ENCODE data around the gene VPS18. TPM values are rescaled to one million over a fixed set of nuclear protein-coding genes. Genes with fewer than 3 reads are reported as not detected.

VPS18 gene
- total and polyA plus RNA-seq, 2 donors (not counting 1 experiment from before 2014, with no cell fraction given): 13.6 to 29.6 TPM

DNA sequence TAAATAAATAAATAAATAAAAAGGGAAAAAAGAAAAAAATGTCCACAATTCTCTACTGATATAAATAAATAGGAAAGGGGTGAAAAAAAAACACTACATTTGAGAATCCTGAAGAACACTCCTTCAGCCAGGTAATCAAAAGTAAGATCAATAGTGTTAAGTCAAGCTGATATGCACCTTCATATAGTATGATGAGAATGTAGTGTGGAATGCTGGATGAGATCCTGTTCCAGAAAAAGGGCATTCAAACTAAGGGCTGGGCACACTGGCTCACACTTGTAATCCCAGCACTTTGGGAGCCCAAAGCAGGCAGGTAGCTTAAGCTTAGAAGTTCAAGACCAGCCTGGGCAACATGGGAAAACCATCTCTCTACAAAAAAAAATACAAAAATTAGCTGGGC, 5.1 kb upstream of the VPS18 start:
- Histone ChIP-seq H2AFZ (ENCODE audit: insufficient read depth, low read depth, low read length, poor library complexity, severe bottlenecking) (no peak overlapping the region), H3K27ac (ENCODE audit: low read length in 2 of 2) (no peak overlapping the region), H3K36me3 (replicated peaks in 1 of 2; ENCODE audit: control extremely low read depth in 1 of 2, control insufficient read depth in 1 of 2, extremely low read depth in 1 of 2, insufficient read depth in 2 of 2, low read length in 1 of 2) (no peaks in the 10 kb centered on the region), H3K27me3 (replicated peaks in 1 of 4; ENCODE audit: control extremely low read depth in 1 of 4, control insufficient read depth in 3 of 4, insufficient read depth in 4 of 4, low read length in 3 of 4) (no peaks in the 10 kb centered on the region), H3K4me3 (ENCODE audit: control extremely low read depth in 1 of 5, extremely low read depth in 1 of 5, insufficient read depth in 1 of 5, low read depth in 2 of 5, low read length in 4 of 5) (no peak overlapping the region), H3K4me2 (replicated peaks; ENCODE audit: low read depth, low read length, poor library complexity, severe bottlenecking) (no peak overlapping the region), H4K20me1 (ENCODE audit: control insufficient read depth, insufficient read depth, low read length, poor library complexity, severe bottlenecking) (no peaks in the 10 kb centered on the region), H3K79me2 (ENCODE audit: control insufficient read depth, insufficient read depth, low read length) (peaks cover 3% of the 10 kb centered on the region), H3K4me1 (ENCODE audit: control insufficient read depth in 2 of 2, insufficient read depth in 2 of 2, low read length in 2 of 2) (peaks cover 6 to 7% of the 10 kb centered on the region in 2 donors), H3K9ac (ENCODE audit: low read length) (no peak overlapping the region), H3K9me3 (ENCODE audit: control extremely low read depth in 1 of 3, control insufficient read depth in 2 of 3, insufficient read depth in 1 of 3, low read length in 2 of 3) (no peaks in the 10 kb centered on the region)
- Mint-ChIP-seq H3K27ac (no peak overlapping the region), H3K4me1 (peaks cover 11% of the 10 kb centered on the region), H3K9me3 (ENCODE audit: insufficient read depth) (no peaks in the 10 kb centered on the region), H3K27me3 (peaks cover 3% of the 10 kb centered on the region), H3K4me3 (no peak overlapping the region)
- DNase-seq (no peak), ATAC-seq (ENCODE audit: low read depth) (no peak)
- ChIA-PET POLR2A (no interaction called here), CTCF (interaction anchor here (0.8 to 9.8 kb wide), 8 partner anchors 9 to 296 kb away, joined by 4 to 189 read pairs (median 6); partner anchors contain the start of gene RHOV)
- intact Hi-C loops (cut with micrococcal nuclease): no loop called here
- no peak for TF ChIP-seq EZH2 (IDR thresholded peaks at IDR 0.05; ENCODE audit: borderline replicate concordance, insufficient read depth, low read depth, low read length, poor library complexity, severe bottlenecking)
- no peak for TF ChIP-seq CTCF (IDR thresholded peaks at IDR 0.05)

DNA sequence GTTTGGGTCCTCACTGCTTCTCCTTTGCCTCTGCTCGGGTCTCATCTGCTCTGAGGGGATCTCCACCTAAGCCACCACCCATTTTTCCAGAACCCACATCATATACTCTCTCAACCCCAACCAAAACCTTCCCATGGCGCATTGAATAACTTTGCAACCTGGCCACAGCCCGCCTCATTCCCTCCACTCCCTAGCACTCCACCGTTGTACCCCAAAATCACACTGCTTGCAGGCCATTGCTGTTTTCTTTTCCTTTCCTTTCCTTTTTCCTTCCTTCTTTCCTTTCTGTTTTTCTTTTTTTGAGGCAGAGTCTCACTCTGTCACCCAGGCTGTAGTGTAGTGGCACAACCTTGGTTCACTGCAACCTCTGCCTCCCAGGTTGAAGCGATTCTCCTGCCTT, 3.1 kb upstream of the VPS18 start:
- Histone ChIP-seq H3K36me3 (replicated peaks in 1 of 2; ENCODE audit: control extremely low read depth in 1 of 2, control insufficient read depth in 1 of 2, extremely low read depth in 1 of 2, insufficient read depth in 2 of 2, low read length in 1 of 2) (peaks cover 2 to 5% of the 10 kb centered on the region in 2 experiments), H3K27me3 (replicated peaks in 1 of 4; ENCODE audit: control extremely low read depth in 1 of 4, control insufficient read depth in 3 of 4, insufficient read depth in 4 of 4, low read length in 3 of 4) (no peaks in the 10 kb centered on the region), H4K20me1 (ENCODE audit: control insufficient read depth, insufficient read depth, low read length, poor library complexity, severe bottlenecking) (peaks cover 10% of the 10 kb centered on the region), H3K27ac (ENCODE audit: low read length in 2 of 2) (no peak overlapping the region), H3K4me2 (replicated peaks; ENCODE audit: low read depth, low read length, poor library complexity, severe bottlenecking) (no peak overlapping the region), H3K9ac (ENCODE audit: low read length) (no peak overlapping the region), H3K79me2 (ENCODE audit: control insufficient read depth, insufficient read depth, low read length) (peaks cover 22% of the 10 kb centered on the region), H3K4me3 (ENCODE audit: control extremely low read depth in 1 of 5, extremely low read depth in 1 of 5, insufficient read depth in 1 of 5, low read depth in 2 of 5, low read length in 4 of 5) (no peak overlapping the region), H2AFZ (ENCODE audit: insufficient read depth, low read depth, low read length, poor library complexity, severe bottlenecking) (peak overlapping the region; percentile 63), H3K4me1 (ENCODE audit: control insufficient read depth in 2 of 2, insufficient read depth in 2 of 2, low read length in 2 of 2) (peaks cover 18 to 19% of the 10 kb centered on the region in 2 donors), H3K9me3 (ENCODE audit: control extremely low read depth in 1 of 3, control insufficient read depth in 2 of 3, insufficient read depth in 1 of 3, low read length in 2 of 3) (no peaks in the 10 kb centered on the region)
- Mint-ChIP-seq H3K9me3 (ENCODE audit: insufficient read depth) (no peaks in the 10 kb centered on the region), H3K4me3 (no peak overlapping the region), H3K27me3 (no peaks in the 10 kb centered on the region), H3K27ac (no peak overlapping the region), H3K4me1 (peaks cover 27% of the 10 kb centered on the region)
- TF ChIP-seq CTCF (IDR thresholded peaks at IDR 0.05): no peak
- TF ChIP-seq EZH2 (IDR thresholded peaks at IDR 0.05; ENCODE audit: borderline replicate concordance, insufficient read depth, low read depth, low read length, poor library complexity, severe bottlenecking): no peak
- CTCF ChIA-PET: interaction anchor here (0.9 to 9.8 kb wide), 11 partner anchors 13 to 371 kb away, joined by 3 to 189 read pairs (median 6); partner anchors contain the start of gene RAD51
- DNase-seq (no peak), ATAC-seq (ENCODE audit: low read depth) (no peak)
- intact Hi-C loops (cut with micrococcal nuclease): loop anchor here (5.0 kb wide), 1 partner anchor 324 kb away; the partner anchor contains the start of genes CCDC32 and RPUSD2
- POLR2A ChIA-PET: interaction anchor here (0.6 to 1.8 kb wide), 2 partner anchors 28 to 33 kb away, joined by 6 to 9 read pairs; no protein-coding TSS in a partner anchor
- 85% methylated on average over 4 of the region's 5 CpGs for WGBS (ENCODE audit: insufficient coverage)

All from B cell (primary cell).